Heart right ventricle (tissue), 16 donors: ENCODE data around the gene ARRDC1. TPM values are rescaled to one million over a fixed set of nuclear protein-coding genes. Genes with fewer than 3 reads are reported as not detected.

Source experiments
- ATAC-seq, 8 donors: fragments of 200-7000 bp; cut with Tn5 transposase; one replicate each; pipeline ENCODE4 v1.9.1; 2020; ENCODE audit warnings: mild to moderate bottlenecking in 8 of 8, moderate library complexity in 8 of 8, moderate number of reproducible peaks in 1 of 8
- DNase-seq, 2 donors: peaks; one replicate each; pipeline ENCODE4 v3.0.0-alpha.2; 2020
- H3K27ac ChIP-seq, 10 donors: fragments of 200-600 bp; sonication (generic) in 2 of 10; one replicate each; pipeline versions ENCODE4 v1.5.0 to v1.8.0; 2020 to 2022; ENCODE audit warnings: mild to moderate bottlenecking in 3 of 10
- H3K27me3 ChIP-seq, 7 donors: fragments of 200-600 bp; one replicate each; pipeline ENCODE4 v1.8.0; 2021 to 2022; ENCODE audit warnings: mild to moderate bottlenecking in 2 of 7
- H3K36me3 ChIP-seq, 9 donors: fragments of 200-600 bp; sonication (generic) in 1 of 9; one replicate each; pipeline versions ENCODE4 v1.5.0 to v1.8.0; 2020 to 2022; ENCODE audit warnings: mild to moderate bottlenecking in 2 of 9
- H3K4me1 ChIP-seq, 9 donors: fragments of 200-600 bp; sonication (generic) in 1 of 9; one replicate each; pipeline versions ENCODE4 v1.5.0 to v1.8.0; 2020 to 2022; ENCODE audit warnings: mild to moderate bottlenecking in 4 of 9
- H3K4me3 ChIP-seq, 10 donors: fragments of 200-600 bp; sonication (generic) in 2 of 10; one replicate each; pipeline versions ENCODE4 v1.5.0 to v1.8.0; 2020 to 2022; ENCODE audit warnings: mild to moderate bottlenecking in 7 of 10, moderate library complexity in 2 of 10
- H3K9me3 ChIP-seq, 11 donors: fragments of 200-600 bp in 10 of 11; sonication (generic) in 2 of 11; one replicate each; pipeline versions ENCODE4 v1.5.0 to v1.8.0; 2013 to 2022; ENCODE audit warnings: mild to moderate bottlenecking in 2 of 11, control low read depth in 1 of 11, moderate library complexity in 1 of 11
- CTCF ChIP-seq, 9 donors: fragments of 200-600 bp; sonication (generic) in 2 of 9; IDR thresholded peaks; one replicate each; pipeline versions ENCODE4 v1.5.0 to v1.8.0; 2021 to 2022; ENCODE audit warnings: antibody characterized with exemption in 9 of 9, mild to moderate bottlenecking in 5 of 9, moderate library complexity in 1 of 9
- WGBS, 2 donors: extraction: QIAGEN DNeasy Blood & Tissue Kit; methylation state at CpG; one replicate each; pipeline ENCODE4 v1.1.7; 2013; ENCODE audit warnings: inconsistent platforms in 1 of 2; 5-methylcytosine and 5-hydroxymethylcytosine counted together
- intact Hi-C, 10 donors: fragments of 100-400 bp; cut with DNase I; formaldehyde crosslinking; loops; one replicate each; pipeline versions ENCODE4 v1.11.1 to v1.14.2; 2022
- polyA plus RNA-seq, 2 donors: library from polyadenylated mRNA; stranded (reverse); fragments of 200-250 nt; gene quantifications; one replicate each; pipeline ENCODE4 v1.2.3, GENCODE V29; 2013
- total RNA-seq, 10 donors: library from RNA; stranded (reverse); fragmentation: NEBNext Ultra II Directional in 3 of 10; extraction: Animal tissue kit (Norgen Biotek cat#: 25700) in 3 of 10; gene quantifications; one replicate each; pipeline versions ENCODE4 v1.2.1 to v1.2.4, GENCODE V29; 2021 to 2023
- donor health status: Arrhythmogenic right ventricular cardiomyopathy.
- donor health status: ischemic (EF 13 %, LVEDD 7.1; RV severe dilation, severe dysfunction).
- donor health status: healthy with polysubstance abuse.
- donor health status: DM: no; HTN: yes; CAD: no.
- donor health status: DM: no; HTN: no; CAD: no.
- donor health status: ischemic (EF 25% LVEDD 6.9; RV normal size, moderate dysfunction).
- donor health status: ischemic (EF 25% LVEDD 5.7; RV mildly dilated, moderate dysfunction).
- donor health status: healthy.
- donor health status: DM: yes; HTN: yes; CAD: no.
- donor health status: Ischemic cardiomyopathy.
- donor health status: ischemic (EF 35%, LVEDD 5.7; RV mildly dilated, moderate dysfunction).
- donor health status: nonischemic (EF 11% LVEDD 7.7; RV severe dilation, severe dysfunction).
- donor health status: DM: yes; HTN: yes; CAD: no.
- donor health status: PGD.
- donor health status: ischemic (EF 29% LVEDD 5.4; RV normal size, mild dysfunction).
- donor health status: nonischemic (EF 23%, LVEDD 6.1; RV moderate dilation, normal function).

Gene ARRDC1
- total and polyA plus RNA-seq, 12 donors: 10.3 to 93.1 (median 15.2) TPM

GRCh38 chr9:137645211-137645610 is 39.7 kb downstream of the ARRDC1 start:
- H3K9me3 ChIP-seq: no peaks in the 10 kb centered on the region
- no peak overlapping the region for H3K27ac ChIP-seq
- no peak for TF ChIP-seq CTCF (IDR thresholded peaks at IDR 0.05)
- WGBS, 2 donors: 92 to 98% methylated on average over 5 of the region's 5 CpGs
- intact Hi-C loops: no loop called here
- H3K4me1 ChIP-seq: peaks cover 0 to 32% (median 7%) of the 10 kb centered on the region in 9 donors
- DNase-seq (no peak), ATAC-seq (no peak)
- no peaks in the 10 kb centered on the region for H3K27me3 ChIP-seq
- peaks cover 0 to 56% (median 0%) of the 10 kb centered on the region in 9 donors for H3K36me3 ChIP-seq
- no peak overlapping the region for H3K4me3 ChIP-seq

- Histone ChIP-seq H3K4me1 (peaks cover 0 to 31% (median 6%) of the 10 kb centered on the region in 9 donors), H3K4me3 (no peak overlapping the region), H3K27ac (no peak overlapping the region), H3K36me3 (peaks cover 0 to 59% (median 0%) of the 10 kb centered on the region in 9 donors), H3K27me3 (no peaks in the 10 kb centered on the region), H3K9me3 (no peaks in the 10 kb centered on the region)
- no peak for TF ChIP-seq CTCF (IDR thresholded peaks at IDR 0.05)
- ATAC-seq: no peak
- 90 to 91% methylated on average over 13 of the region's 13 CpGs for WGBS, 2 donors
- intact Hi-C loops: no loop called here
- DNase-seq: no peak
Observed at GRCh38 chr9:137646341-137646740, 40.9 kb downstream of the ARRDC1 start.

- H3K36me3 ChIP-seq: peaks cover 0 to 59% (median 6%) of the 10 kb centered on the region in 9 donors
- H3K27ac ChIP-seq: peak overlapping the region in 1 of 10 donors; percentile 70
- WGBS, 2 donors: 74 to 81% methylated on average over 15 of the region's 15 CpGs
- peak overlapping the region in 1 of 10 donors; percentile 28 for H3K4me3 ChIP-seq
- TF ChIP-seq CTCF (IDR thresholded peaks at IDR 0.05): no peak
- ATAC-seq (peak in 1 of 8 donors; percentile 14), DNase-seq (no peak)
- intact Hi-C loops: no loop called here
- no peaks in the 10 kb centered on the region for H3K9me3 ChIP-seq
- no peaks in the 10 kb centered on the region for H3K27me3 ChIP-seq
- H3K4me1 ChIP-seq: peaks cover 0 to 31% (median 6%) of the 10 kb centered on the region in 9 donors
Observed at GRCh38 chr9:137647096-137647714, 41.7 kb downstream of the ARRDC1 start.

DNA sequence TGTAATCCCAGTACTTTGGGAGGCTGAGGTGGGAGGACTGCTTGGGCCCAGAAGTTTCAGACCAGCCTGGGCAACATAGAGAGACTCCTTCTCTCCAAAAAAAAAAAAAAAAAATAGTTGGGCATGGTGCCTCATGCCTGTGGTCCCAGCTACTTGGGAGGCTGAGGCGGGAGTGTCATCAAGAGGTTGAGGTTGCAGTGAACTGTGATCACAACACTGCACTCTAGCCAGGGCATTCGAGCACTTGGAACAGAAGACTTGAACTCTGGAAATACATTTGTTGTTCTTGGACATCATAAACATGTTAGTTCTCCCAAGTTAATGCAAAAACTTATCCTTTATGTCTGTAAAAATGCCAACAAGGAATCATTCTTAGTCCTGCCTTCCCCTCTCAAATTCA is 42.9 kb downstream of the ARRDC1 start:
- ATAC-seq (no peak), DNase-seq (no peak)
- Histone ChIP-seq H3K27ac (no peak overlapping the region), H3K4me3 (no peak overlapping the region), H3K4me1 (peaks cover 0 to 31% (median 6%) of the 10 kb centered on the region in 9 donors), H3K27me3 (no peaks in the 10 kb centered on the region), H3K9me3 (no peaks in the 10 kb centered on the region), H3K36me3 (peaks cover 0 to 62% (median 6%) of the 10 kb centered on the region in 9 donors)
- 81 to 82% methylated on average over 2 of the region's 2 CpGs for WGBS, 2 donors
- TF ChIP-seq CTCF (IDR thresholded peaks at IDR 0.05): no peak
- intact Hi-C loops: no loop called here
